ENCODE measurements around the gene CIRBP. TPM values are rescaled to one million over a fixed set of nuclear protein-coding genes. Genes with fewer than 3 reads are reported as not detected.

Gene CIRBP
- polyA plus RNA-seq, 1 of the 3 experiments (the other 2 are of a cell fraction) = 762 TPM

GRCh38 chr19:1270213-1270853, 1.2 kb downstream of the CIRBP start (continued):
- TF ChIP-seq CTCF (IDR thresholded peaks at IDR 0.05) (no peak), ZBTB33 (IDR thresholded peaks at IDR 0.05; ENCODE audit: borderline replicate concordance, low read depth) (no peak), NRF1 (IDR thresholded peaks at IDR 0.05; ENCODE audit: low read depth, low read length) (no peak), RAD21 (IDR thresholded peaks at IDR 0.05; ENCODE audit: low read length) (no peak), GATA2 (CRISPR knock-in tag; IDR thresholded peaks at IDR 0.05) (no peak), RXRA (IDR thresholded peaks at IDR 0.05; ENCODE audit: borderline replicate concordance, low read depth) (no peak), FOXJ3 (CRISPR knock-in tag; IDR thresholded peaks at IDR 0.05) (no peak)

- Histone ChIP-seq H4K20me1 (ENCODE audit: insufficient read depth) (peaks cover 53% of the 10 kb centered on the region), H3K9me3 (no peaks in the 10 kb centered on the region), H3K9me2 (no peaks in the 10 kb centered on the region), H2AFZ (ENCODE audit: low read depth) (no peak overlapping the region), H3K4me1 (ENCODE audit: control insufficient read depth in 1 of 2, insufficient read depth in 2 of 2, low read depth in 1 of 2, low read length in 1 of 2) (peaks cover 36 to 62% of the 10 kb centered on the region in 2 experiments; a peak in 3 of 4 replicates), H3K27ac (ENCODE audit: low read depth in 2 of 2, low read length in 1 of 2) (peak overlapping the region; percentile 31 to 91), H3K27me3 (ENCODE audit: insufficient read depth) (no peaks in the 10 kb centered on the region), H3K36me3 (replicated peaks in 1 of 2; ENCODE audit: control insufficient read depth in 1 of 2, insufficient read depth in 2 of 2, low read length in 1 of 2) (peaks cover 45 to 50% of the 10 kb centered on the region in 2 experiments), H3K9ac (peak overlapping the region; percentile 91), H3K4me2 (peak overlapping the region; percentile 98), H3K4me3 (ENCODE audit: low read depth in 2 of 2, low read length in 1 of 2) (peak overlapping the region; percentile 78 to 86), H3F3A (replicated peaks; ENCODE audit: insufficient read depth) (peaks cover 59% of the 10 kb centered on the region), H3K79me2 (ENCODE audit: insufficient read depth) (peaks cover 57% of the 10 kb centered on the region)
- CTCF ChIA-PET = interaction anchor here (1.3 to 5.8 kb wide), 2 partner anchors 27 to 31 kb away, joined by 3 to 62 read pairs; no protein-coding TSS in a partner anchor
- POLR2A ChIA-PET = no interaction called here
- 78% methylated on average over 19 of the region's 26 CpGs for WGBS (ENCODE audit: low lambda C conversion rate)
- TF ChIP-seq SIN3A (IDR thresholded peaks at IDR 0.05; ENCODE audit: borderline replicate concordance, low read depth, low read length) (no peak), FOSL2 (IDR thresholded peaks at IDR 0.05; ENCODE audit: borderline replicate concordance, low read depth) (no peak)
- DNase-seq = no peak
These were observed 1.9 kb downstream of the CIRBP start for GRCh38 chr19:1270854-1271527.
